Panc1 (cell line): ENCODE measurements around the gene KCNC4. TPM values are rescaled to one million over a fixed set of nuclear protein-coding genes. Genes with fewer than 3 reads are reported as not detected.

Source experiments
- ATAC-seq: fragments of 200-7000 bp; cut with Tn5 transposase; 2 replicates; pipeline ENCODE4 v1.9.1; 2020; ENCODE audit warnings: mild to moderate bottlenecking, moderate library complexity
- BruUV-seq: library from RNA; stranded (reverse); fragments of 400-500 nt; replicated peaks from 2 replicates; lab custom pipeline; 2021; lab: Mats Ljungman, UMichigan
- CTCF ChIA-PET: fragments of 300-600 bp; sonication (Branson Sonifier 250); formaldehyde crosslinking; loops from one replicate; lab custom pipeline; 2022; ENCODE audit warnings: antibody characterized with exemption; lab: Charles Lee
- POLR2A ChIA-PET: fragments of 300-600 bp; sonication (Branson Sonifier 250); formaldehyde crosslinking; loops from one replicate; lab custom pipeline; 2022; ENCODE audit warnings: antibody characterized with exemption; lab: Charles Lee
- DNase-seq: peaks from one replicate; pipeline ENCODE4 v3.0.0-alpha.2; 2010; ENCODE audit warnings: low read depth, low spot score
- H3K27ac ChIP-seq: 2 replicates; pipeline ENCODE4 v1.5.1; 2011; ENCODE audit warnings: mild to moderate bottlenecking, low read length, inconsistent platforms
- H3K27me3 ChIP-seq: fragments of 200-500 bp; sonication (Bioruptor generic); 2 replicates; pipeline ENCODE4 v1.6.0; 2014; ENCODE audit warnings: low read length, inconsistent platforms; ENCODE audit not compliant: control insufficient read depth, insufficient read depth
- H3K36me3 ChIP-seq: fragments of 200-500 bp; sonication (Bioruptor generic); 2 replicates; pipeline ENCODE4 v1.5.1; 2014; ENCODE audit warnings: inconsistent platforms, mild to moderate bottlenecking, low read length, moderate library complexity; ENCODE audit not compliant: control insufficient read depth, insufficient read depth
- H3K4me1 ChIP-seq: 2 replicates; pipeline ENCODE4 v1.5.1; 2011; ENCODE audit warnings: inconsistent platforms, mild to moderate bottlenecking, low read length, moderate library complexity; ENCODE audit not compliant: control insufficient read depth, insufficient read depth
- H3K4me3 ChIP-seq, 2 experiments: 2 replicates each; pipeline ENCODE4 v1.5.1; 2011 to 2012; ENCODE audit warnings: low read depth in 2 of 2, low read length in 2 of 2, mild to moderate bottlenecking in 2 of 2, inconsistent platforms in 1 of 2, moderate library complexity in 1 of 2
- H3K9me3 ChIP-seq: fragments of 200-500 bp; sonication (Bioruptor generic); 2 replicates; pipeline ENCODE4 v1.5.1; 2014; ENCODE audit warnings: low read depth, mild to moderate bottlenecking, inconsistent platforms, low read length, moderate library complexity; ENCODE audit not compliant: control insufficient read depth, insufficient read depth
- POLR2AphosphoS5 ChIP-seq: IDR thresholded peaks from 2 replicates; pipeline ENCODE4 v1.6.1; 2012; ENCODE audit warnings: mild to moderate bottlenecking, low read depth, low read length, moderate library complexity
- SIN3A ChIP-seq: IDR thresholded peaks from 2 replicates; pipeline ENCODE4 v1.6.1; 2012; ENCODE audit warnings: low read depth, mild to moderate bottlenecking, low read length, moderate library complexity, borderline replicate concordance; ENCODE audit not compliant: insufficient read depth
- TCF7L2 ChIP-seq: IDR thresholded peaks from 2 replicates; pipeline ENCODE4 v1.6.1; 2011; ENCODE audit warnings: mild to moderate bottlenecking, low read depth, low read length, inconsistent platforms
- in situ Hi-C: cut with HindIII; loops from 2 replicates; pipeline ENCODE4 v1.10.0; 2016; ENCODE audit warnings: low sequenced_read_pairs, low pct_unique_long_range_greater_than_20kb
- intact Hi-C: fragments of 100-400 bp; cut with micrococcal nuclease; formaldehyde crosslinking; loops from one replicate; pipeline ENCODE4 v1.10.0; 2022; ENCODE audit not compliant: unreplicated experiment
- total RNA-seq: library from RNA; stranded (reverse); gene quantifications from one replicate; pipeline ENCODE4 v1.2.1, GENCODE V29; 2021; ENCODE audit not compliant: unreplicated experiment
- TF ChIP-seq, protein P1 (sequence below), 2 experiments: IDR thresholded peaks; 2 replicates each; pipeline ENCODE4 v1.6.1; 2011 to 2012; ENCODE audit warnings: low read depth in 2 of 2, control low read depth in 1 of 2, low read length in 1 of 2, mild to moderate bottlenecking in 1 of 2, moderate library complexity in 1 of 2; ENCODE audit not compliant: insufficient read depth in 1 of 2
- TF ChIP-seq, protein P2 (sequence below): fragments of 450-650 bp; IDR thresholded peaks from 2 replicates; pipeline ENCODE4 v1.5.1; 2017; ENCODE audit warnings: mild to moderate bottlenecking

The KCNC4 gene
- total RNA-seq, 1 experiment from 2014 or later, result 15.4 TPM

DNA sequence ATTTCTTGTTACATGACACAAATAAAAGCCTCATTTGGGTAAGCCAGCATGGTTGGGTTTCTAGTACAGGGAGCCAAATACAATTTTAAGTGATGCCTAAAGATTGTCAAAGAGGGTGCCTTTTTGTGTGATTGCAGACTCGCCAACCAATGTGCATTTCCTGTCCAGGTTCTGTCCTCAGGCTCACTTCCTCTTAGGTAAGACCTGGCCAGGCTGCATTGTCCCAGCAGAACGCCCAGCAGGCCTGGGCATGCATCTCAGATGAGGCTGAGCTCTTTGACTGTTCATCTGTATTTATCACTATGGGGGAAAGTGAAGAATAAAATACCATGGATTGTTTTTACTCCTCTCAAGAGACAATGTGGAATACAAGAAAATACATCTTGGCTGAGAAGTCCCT lies 49.7 kb downstream of the KCNC4 start:
- ChIA-PET POLR2A (no interaction called here), CTCF (no interaction called here)
- intact Hi-C loops (no loop called here), in situ Hi-C loops (no loop called here)
- H3K9me3 ChIP-seq, result no peaks in the 10 kb centered on the region
- H3K27me3 ChIP-seq, result peaks cover 2% of the 10 kb centered on the region; the same call in 1 of the 2 replicates
- no peaks in the 10 kb centered on the region for H3K4me1 ChIP-seq
- no peak overlapping the region for H3K4me3 ChIP-seq
- no TSS peak for BruUV-seq
- ATAC-seq (no peak), DNase-seq (no peak)
- H3K27ac ChIP-seq, result no peak overlapping the region
- no peaks in the 10 kb centered on the region for H3K36me3 ChIP-seq
- TF ChIP-seq, protein P1, sequence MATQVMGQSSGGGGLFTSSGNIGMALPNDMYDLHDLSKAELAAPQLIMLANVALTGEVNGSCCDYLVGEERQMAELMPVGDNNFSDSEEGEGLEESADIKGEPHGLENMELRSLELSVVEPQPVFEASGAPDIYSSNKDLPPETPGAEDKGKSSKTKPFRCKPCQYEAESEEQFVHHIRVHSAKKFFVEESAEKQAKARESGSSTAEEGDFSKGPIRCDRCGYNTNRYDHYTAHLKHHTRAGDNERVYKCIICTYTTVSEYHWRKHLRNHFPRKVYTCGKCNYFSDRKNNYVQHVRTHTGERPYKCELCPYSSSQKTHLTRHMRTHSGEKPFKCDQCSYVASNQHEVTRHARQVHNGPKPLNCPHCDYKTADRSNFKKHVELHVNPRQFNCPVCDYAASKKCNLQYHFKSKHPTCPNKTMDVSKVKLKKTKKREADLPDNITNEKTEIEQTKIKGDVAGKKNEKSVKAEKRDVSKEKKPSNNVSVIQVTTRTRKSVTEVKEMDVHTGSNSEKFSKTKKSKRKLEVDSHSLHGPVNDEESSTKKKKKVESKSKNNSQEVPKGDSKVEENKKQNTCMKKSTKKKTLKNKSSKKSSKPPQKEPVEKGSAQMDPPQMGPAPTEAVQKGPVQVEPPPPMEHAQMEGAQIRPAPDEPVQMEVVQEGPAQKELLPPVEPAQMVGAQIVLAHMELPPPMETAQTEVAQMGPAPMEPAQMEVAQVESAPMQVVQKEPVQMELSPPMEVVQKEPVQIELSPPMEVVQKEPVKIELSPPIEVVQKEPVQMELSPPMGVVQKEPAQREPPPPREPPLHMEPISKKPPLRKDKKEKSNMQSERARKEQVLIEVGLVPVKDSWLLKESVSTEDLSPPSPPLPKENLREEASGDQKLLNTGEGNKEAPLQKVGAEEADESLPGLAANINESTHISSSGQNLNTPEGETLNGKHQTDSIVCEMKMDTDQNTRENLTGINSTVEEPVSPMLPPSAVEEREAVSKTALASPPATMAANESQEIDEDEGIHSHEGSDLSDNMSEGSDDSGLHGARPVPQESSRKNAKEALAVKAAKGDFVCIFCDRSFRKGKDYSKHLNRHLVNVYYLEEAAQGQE (IDR thresholded peaks at IDR 0.05; ENCODE audit: insufficient read depth in 1 of 2, low read depth in 2 of 2, low read length in 1 of 2), result no peak
- TF ChIP-seq TCF7L2 (no peak), POLR2AphosphoS5 (no peak), SIN3A (no peak)
- TF ChIP-seq, protein P2, sequence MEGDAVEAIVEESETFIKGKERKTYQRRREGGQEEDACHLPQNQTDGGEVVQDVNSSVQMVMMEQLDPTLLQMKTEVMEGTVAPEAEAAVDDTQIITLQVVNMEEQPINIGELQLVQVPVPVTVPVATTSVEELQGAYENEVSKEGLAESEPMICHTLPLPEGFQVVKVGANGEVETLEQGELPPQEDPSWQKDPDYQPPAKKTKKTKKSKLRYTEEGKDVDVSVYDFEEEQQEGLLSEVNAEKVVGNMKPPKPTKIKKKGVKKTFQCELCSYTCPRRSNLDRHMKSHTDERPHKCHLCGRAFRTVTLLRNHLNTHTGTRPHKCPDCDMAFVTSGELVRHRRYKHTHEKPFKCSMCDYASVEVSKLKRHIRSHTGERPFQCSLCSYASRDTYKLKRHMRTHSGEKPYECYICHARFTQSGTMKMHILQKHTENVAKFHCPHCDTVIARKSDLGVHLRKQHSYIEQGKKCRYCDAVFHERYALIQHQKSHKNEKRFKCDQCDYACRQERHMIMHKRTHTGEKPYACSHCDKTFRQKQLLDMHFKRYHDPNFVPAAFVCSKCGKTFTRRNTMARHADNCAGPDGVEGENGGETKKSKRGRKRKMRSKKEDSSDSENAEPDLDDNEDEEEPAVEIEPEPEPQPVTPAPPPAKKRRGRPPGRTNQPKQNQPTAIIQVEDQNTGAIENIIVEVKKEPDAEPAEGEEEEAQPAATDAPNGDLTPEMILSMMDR, result no peak

Other genes starting within 250 kb of the KCNC4 start
- gene AHCYL1, start 225.5 kb upstream of the KCNC4 start, total RNA-seq, result 174 TPM
- 26.1 TPM for gene STRIP1, start 175.7 kb upstream of the KCNC4 start, total RNA-seq
- not detected for gene ALX3, start 139.6 kb upstream of the KCNC4 start, total RNA-seq
- not detected for gene UBL4B, start 97.9 kb upstream of the KCNC4 start, total RNA-seq
- gene SLC6A17, start 59.8 kb upstream of the KCNC4 start, total RNA-seq, result 5.7 TPM
- gene RBM15, start 129.1 kb downstream of the KCNC4 start, total RNA-seq, result 32.1 TPM
- gene SLC16A4, start 180.7 kb downstream of the KCNC4 start, total RNA-seq, result 0.46 TPM
- 119 TPM for gene LAMTOR5, start 197.4 kb downstream of the KCNC4 start, total RNA-seq
- not detected for gene PROK1, start 240.8 kb downstream of the KCNC4 start, total RNA-seq